Mammary epithelial cell (primary cell): ENCODE results near the gene GH1.
"Not testable (repeated sequence)": the region's sequence is repeated elsewhere in the genome, so short reads cannot be mapped to it uniquely, and the experiment has no call there.

Experiments used
- EZH2 ChIP-seq: IDR thresholded peaks from 2 replicates; pipeline ENCODE4 v1.6.1; 2012; ENCODE audit warnings: low read length, inconsistent platforms, borderline replicate concordance
- TF ChIP-seq, protein P1 (sequence below), 2 donors: IDR thresholded peaks in 1 of 2; conservative IDR thresholded peaks in 1 of 2; 2 replicates each; pipeline ENCODE4 v1.5.1; 2011 to 2012; ENCODE audit warnings: inconsistent platforms in 2 of 2, low read length in 2 of 2, mild to moderate bottlenecking in 2 of 2, control low read depth in 1 of 2, low read depth in 1 of 2; ENCODE audit not compliant: insufficient read depth in 1 of 2; ENCODE audit errors: extremely low read depth in 1 of 2

GRCh38 chr17:63871646-63872365, 46.8 kb downstream of the GH1 start:
- not testable (repeated sequence) for TF ChIP-seq EZH2
- TF ChIP-seq, protein P1, sequence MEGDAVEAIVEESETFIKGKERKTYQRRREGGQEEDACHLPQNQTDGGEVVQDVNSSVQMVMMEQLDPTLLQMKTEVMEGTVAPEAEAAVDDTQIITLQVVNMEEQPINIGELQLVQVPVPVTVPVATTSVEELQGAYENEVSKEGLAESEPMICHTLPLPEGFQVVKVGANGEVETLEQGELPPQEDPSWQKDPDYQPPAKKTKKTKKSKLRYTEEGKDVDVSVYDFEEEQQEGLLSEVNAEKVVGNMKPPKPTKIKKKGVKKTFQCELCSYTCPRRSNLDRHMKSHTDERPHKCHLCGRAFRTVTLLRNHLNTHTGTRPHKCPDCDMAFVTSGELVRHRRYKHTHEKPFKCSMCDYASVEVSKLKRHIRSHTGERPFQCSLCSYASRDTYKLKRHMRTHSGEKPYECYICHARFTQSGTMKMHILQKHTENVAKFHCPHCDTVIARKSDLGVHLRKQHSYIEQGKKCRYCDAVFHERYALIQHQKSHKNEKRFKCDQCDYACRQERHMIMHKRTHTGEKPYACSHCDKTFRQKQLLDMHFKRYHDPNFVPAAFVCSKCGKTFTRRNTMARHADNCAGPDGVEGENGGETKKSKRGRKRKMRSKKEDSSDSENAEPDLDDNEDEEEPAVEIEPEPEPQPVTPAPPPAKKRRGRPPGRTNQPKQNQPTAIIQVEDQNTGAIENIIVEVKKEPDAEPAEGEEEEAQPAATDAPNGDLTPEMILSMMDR (conservative IDR thresholded peaks at IDR 0.05 in 1 of 2, IDR thresholded peaks at IDR 0.05 in 1 of 2; ENCODE audit: extremely low read depth in 1 of 2, insufficient read depth in 1 of 2, low read depth in 1 of 2, low read length in 2 of 2) = not testable (repeated sequence)
